Urinary bladder (tissue), 4 donors: ENCODE results near the gene PRKCE. TPM values are rescaled to one million over a fixed set of nuclear protein-coding genes. Genes with fewer than 3 reads are reported as not detected.

Source experiments
- DNase-seq: peaks from one replicate; pipeline ENCODE4 v3.0.0-alpha.2; 2015; ENCODE audit errors: extremely low spot score
- H3K27ac ChIP-seq: one replicate; pipeline ENCODE4 v1.5.1; 2013; ENCODE audit warnings: low read depth, mild to moderate bottlenecking, moderate library complexity
- H3K36me3 ChIP-seq: one replicate; pipeline ENCODE4 v1.6.1; 2013; ENCODE audit warnings: mild to moderate bottlenecking, moderate library complexity; ENCODE audit not compliant: insufficient read depth
- H3K4me1 ChIP-seq: one replicate; pipeline ENCODE4 v1.6.1; 2013; ENCODE audit warnings: mild to moderate bottlenecking, moderate library complexity; ENCODE audit not compliant: insufficient read depth
- H3K4me3 ChIP-seq: one replicate; pipeline ENCODE4 v1.5.1; 2013; ENCODE audit warnings: low read depth, low read length
- WGBS: extraction: QIAGEN DNeasy Blood & Tissue Kit; methylation state at CpG from one replicate; pipeline ENCODE4 v1.1.7; 2013; 5-methylcytosine and 5-hydroxymethylcytosine counted together
- polyA plus RNA-seq: library from polyadenylated mRNA; stranded (reverse); fragments of 200-250 nt; gene quantifications from one replicate; pipeline ENCODE4 v1.2.3, GENCODE V29; 2013
- total RNA-seq: library from RNA; depleted of rRNA; stranded (reverse); fragments of >200 nt; gene quantifications from one replicate; pipeline ENCODE4 v1.2.3, GENCODE V29; 2014
- donor health status: healthy with polysubstance abuse.
- donor health status: healthy.

Gene PRKCE
- total and polyA plus RNA-seq, 2 donors: 9.9 to 29.7 TPM

GRCh38 chr2:45859682-45860081, 208.2 kb downstream of the PRKCE start:
- H3K4me1 ChIP-seq: peaks cover 3% of the 10 kb centered on the region
- no peak for DNase-seq
- no peak overlapping the region for H3K27ac ChIP-seq
- WGBS: 65% methylated on average over 1 of the region's 1 CpG
- H3K4me3 ChIP-seq: no peak overlapping the region
- H3K36me3 ChIP-seq: no peaks in the 10 kb centered on the region

GRCh38 chr2:45860136-45861121, 209.0 kb downstream of the PRKCE start:
- H3K36me3 ChIP-seq: no peaks in the 10 kb centered on the region
- no peak overlapping the region for H3K27ac ChIP-seq
- H3K4me1 ChIP-seq: peaks cover 3% of the 10 kb centered on the region
- DNase-seq: no peak
- 9% methylated on average over 8 of the region's 8 CpGs for WGBS
- no peak overlapping the region for H3K4me3 ChIP-seq

GRCh38 chr2:45862843-45863242, 211.4 kb downstream of the PRKCE start:
- Histone ChIP-seq H3K27ac (no peak overlapping the region), H3K4me3 (no peak overlapping the region), H3K36me3 (no peaks in the 10 kb centered on the region), H3K4me1 (peaks cover 3% of the 10 kb centered on the region)
- no peak for DNase-seq
- 93% methylated on average over 2 of the region's 2 CpGs for WGBS

- Histone ChIP-seq H3K36me3 (no peaks in the 10 kb centered on the region), H3K4me1 (peaks cover 3% of the 10 kb centered on the region), H3K27ac (no peak overlapping the region), H3K4me3 (no peak overlapping the region)
- DNase-seq: no peak
- WGBS: 92% methylated on average over 4 of the region's 4 CpGs
These were observed 212.6 kb downstream of the PRKCE start for GRCh38 chr2:45864121-45864520.

GRCh38 chr2:45867349-45867748, 215.9 kb downstream of the PRKCE start:
- Histone ChIP-seq H3K4me3 (no peak overlapping the region), H3K27ac (no peak overlapping the region), H3K36me3 (no peaks in the 10 kb centered on the region), H3K4me1 (no peaks in the 10 kb centered on the region)
- 92% methylated on average over 3 of the region's 3 CpGs for WGBS
- no peak for DNase-seq

GRCh38 chr2:45867800-45868199, 216.3 kb downstream of the PRKCE start:
- Histone ChIP-seq H3K4me3 (no peak overlapping the region), H3K27ac (no peak overlapping the region), H3K4me1 (no peaks in the 10 kb centered on the region), H3K36me3 (no peaks in the 10 kb centered on the region)
- WGBS: 90% methylated on average over 4 of the region's 4 CpGs
- DNase-seq: no peak

- WGBS: 76% methylated on average over 4 of the region's 4 CpGs
- no peak for DNase-seq
- Histone ChIP-seq H3K4me1 (no peaks in the 10 kb centered on the region), H3K4me3 (no peak overlapping the region), H3K27ac (no peak overlapping the region), H3K36me3 (no peaks in the 10 kb centered on the region)
These were observed 217.7 kb downstream of the PRKCE start for GRCh38 chr2:45869165-45869501.

GRCh38 chr2:45871025-45871424, 219.6 kb downstream of the PRKCE start:
- Histone ChIP-seq H3K4me3 (no peak overlapping the region), H3K4me1 (no peaks in the 10 kb centered on the region), H3K27ac (no peak overlapping the region), H3K36me3 (no peaks in the 10 kb centered on the region)
- no peak for DNase-seq
- WGBS: 78% methylated on average over 3 of the region's 3 CpGs

GRCh38 chr2:45871541-45871940, 220.1 kb downstream of the PRKCE start:
- Histone ChIP-seq H3K36me3 (no peaks in the 10 kb centered on the region), H3K4me1 (no peaks in the 10 kb centered on the region), H3K4me3 (no peak overlapping the region), H3K27ac (no peak overlapping the region)
- 62% methylated on average over 4 of the region's 4 CpGs for WGBS
- DNase-seq: no peak

- H3K4me1 ChIP-seq: no peaks in the 10 kb centered on the region
- WGBS: 83% methylated on average over 5 of the region's 5 CpGs
- H3K4me3 ChIP-seq: no peak overlapping the region
- no peak overlapping the region for H3K27ac ChIP-seq
- H3K36me3 ChIP-seq: no peaks in the 10 kb centered on the region
- DNase-seq: no peak
These were observed 220.7 kb downstream of the PRKCE start for GRCh38 chr2:45872211-45872610.

- no peak overlapping the region for H3K27ac ChIP-seq
- H3K4me3 ChIP-seq: no peak overlapping the region
- H3K4me1 ChIP-seq: no peaks in the 10 kb centered on the region
- no peak for DNase-seq
- 83% methylated on average over 3 of the region's 3 CpGs for WGBS
- H3K36me3 ChIP-seq: no peaks in the 10 kb centered on the region
These were observed 222.9 kb downstream of the PRKCE start for GRCh38 chr2:45874344-45874743.

- WGBS: 93% methylated on average over 2 of the region's 2 CpGs
- H3K4me3 ChIP-seq: no peak overlapping the region
- DNase-seq: no peak
These were observed 225.1 kb downstream of the PRKCE start for GRCh38 chr2:45876611-45877010.

GRCh38 chr2:45879406-45879805, 227.9 kb downstream of the PRKCE start:
- DNase-seq: no peak
- Histone ChIP-seq H3K4me3 (no peak overlapping the region), H3K36me3 (no peaks in the 10 kb centered on the region), H3K4me1 (no peaks in the 10 kb centered on the region), H3K27ac (no peak overlapping the region)
- WGBS: 93% methylated on average over 6 of the region's 6 CpGs

More at GRCh38 chr2:45876611-45877010, 225.1 kb downstream of the PRKCE start:
- Histone ChIP-seq H3K36me3 (no peaks in the 10 kb centered on the region), H3K4me1 (no peaks in the 10 kb centered on the region), H3K27ac (no peak overlapping the region)

- no peaks in the 10 kb centered on the region for H3K36me3 ChIP-seq
- no peak overlapping the region for H3K4me3 ChIP-seq
- H3K4me1 ChIP-seq: no peaks in the 10 kb centered on the region
- WGBS: 94% methylated on average over 2 of the region's 2 CpGs
- no peak overlapping the region for H3K27ac ChIP-seq
- DNase-seq: no peak
These were observed 228.5 kb downstream of the PRKCE start for GRCh38 chr2:45879936-45880335.
